ENCODE data around the gene MANSC1. TPM values are rescaled to one million over a fixed set of nuclear protein-coding genes. Genes with fewer than 3 reads are reported as not detected.

MANSC1 gene
- total RNA-seq, 1 experiment from 2014 or later, result 0.94 TPM

DNA sequence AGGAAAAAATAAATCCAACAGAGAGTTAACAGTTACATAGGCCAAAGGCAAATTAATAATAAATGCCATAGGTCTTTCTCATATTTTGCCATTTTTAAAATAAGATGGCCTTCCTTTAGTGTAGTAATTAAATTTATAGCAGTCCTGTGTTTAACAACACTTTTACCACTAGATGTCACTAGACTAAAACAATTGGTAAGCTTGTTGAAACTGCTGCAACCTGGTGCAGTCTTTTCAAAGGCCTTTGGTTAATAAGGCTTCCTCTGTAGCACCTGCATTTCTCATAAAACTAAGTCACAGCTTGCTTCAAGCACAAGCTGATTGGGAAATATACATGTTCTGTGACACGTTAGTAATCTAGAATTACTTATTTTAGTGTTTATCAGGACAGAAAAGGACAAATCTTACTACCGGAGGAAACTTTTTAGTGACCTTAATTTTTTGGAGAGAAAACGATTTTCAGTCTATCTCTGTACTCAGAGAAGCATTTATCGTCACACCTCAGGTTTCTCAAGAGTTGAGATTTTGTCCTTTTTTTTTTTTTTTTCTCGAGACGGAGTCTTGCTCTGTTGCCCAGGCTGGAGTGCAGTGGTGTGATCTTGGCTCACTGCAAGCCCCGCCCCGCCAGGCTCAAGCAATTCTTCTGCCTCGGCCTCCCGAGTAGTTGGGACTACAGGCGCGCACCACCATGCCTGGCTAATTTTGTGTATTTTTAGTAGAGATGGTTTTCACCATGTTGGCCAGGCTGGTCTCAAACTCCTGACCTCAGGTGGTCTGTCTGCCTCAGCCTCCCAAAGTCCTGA lies 26.8 kb upstream of the MANSC1 start:
- H3K27me3 ChIP-seq (ENCODE audit: control insufficient read depth, insufficient read depth, low read length), result no peaks in the 10 kb centered on the region

DNA sequence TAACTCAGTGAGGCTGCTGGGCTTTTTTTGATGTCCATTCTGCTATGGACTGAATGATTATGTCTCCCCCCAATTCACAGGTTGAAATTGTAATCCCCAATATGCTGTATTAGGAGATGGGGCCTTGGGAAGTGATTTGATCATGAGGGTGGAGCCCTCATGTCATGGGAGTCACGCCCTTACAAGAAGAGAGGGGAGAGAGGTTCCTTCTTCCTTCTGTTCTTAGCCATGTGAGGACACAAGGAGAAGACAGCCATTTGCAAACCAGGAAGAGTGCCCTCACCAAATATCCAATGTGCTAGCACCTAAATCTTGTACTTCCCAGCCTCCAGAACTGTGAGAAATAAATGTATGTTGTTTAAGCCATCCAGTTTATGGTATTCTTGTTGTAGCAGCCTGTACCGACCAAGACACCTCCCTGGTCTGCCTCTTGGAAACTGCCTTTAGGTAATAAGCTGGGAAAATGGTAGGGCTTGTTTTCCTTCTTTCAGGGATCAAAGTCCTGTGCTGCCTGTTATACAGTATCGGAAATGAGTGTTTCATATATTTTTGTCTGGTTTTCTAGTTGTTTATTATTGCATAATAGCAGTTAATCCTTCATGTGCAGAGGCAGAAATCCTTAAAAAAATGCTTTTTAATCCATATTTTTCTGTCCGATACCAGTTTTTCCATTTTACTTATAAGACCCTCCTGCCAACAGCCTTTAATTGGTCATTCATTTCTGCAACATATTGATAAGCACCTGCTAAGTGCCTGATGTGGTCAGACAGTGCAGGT lies 23.1 kb upstream of the MANSC1 start:
- Histone ChIP-seq H3K4me3 (ENCODE audit: insufficient read depth, low read depth, low read length) (no peak overlapping the region), H3K27me3 (ENCODE audit: control insufficient read depth, insufficient read depth, low read length) (no peaks in the 10 kb centered on the region), H3K36me3 (replicated peaks; ENCODE audit: control insufficient read depth, insufficient read depth, low read length) (no peaks in the 10 kb centered on the region)
- DNase-seq, result no peak

More for the DNA sequence above, 26.8 kb upstream of the MANSC1 start:
- Histone ChIP-seq H3K36me3 (replicated peaks; ENCODE audit: control insufficient read depth, insufficient read depth, low read length) (no peaks in the 10 kb centered on the region), H3K4me3 (ENCODE audit: insufficient read depth, low read depth, low read length) (no peak overlapping the region)
- peak; percentile 51 for DNase-seq

GRCh38 chr12:12367482-12367998 lies 17.5 kb upstream of the MANSC1 start:
- Histone ChIP-seq H3K4me3 (ENCODE audit: insufficient read depth, low read depth, low read length) (no peak overlapping the region), H3K27me3 (ENCODE audit: control insufficient read depth, insufficient read depth, low read length) (no peaks in the 10 kb centered on the region), H3K36me3 (replicated peaks; ENCODE audit: control insufficient read depth, insufficient read depth, low read length) (no peaks in the 10 kb centered on the region)
- no peak for DNase-seq

DNA sequence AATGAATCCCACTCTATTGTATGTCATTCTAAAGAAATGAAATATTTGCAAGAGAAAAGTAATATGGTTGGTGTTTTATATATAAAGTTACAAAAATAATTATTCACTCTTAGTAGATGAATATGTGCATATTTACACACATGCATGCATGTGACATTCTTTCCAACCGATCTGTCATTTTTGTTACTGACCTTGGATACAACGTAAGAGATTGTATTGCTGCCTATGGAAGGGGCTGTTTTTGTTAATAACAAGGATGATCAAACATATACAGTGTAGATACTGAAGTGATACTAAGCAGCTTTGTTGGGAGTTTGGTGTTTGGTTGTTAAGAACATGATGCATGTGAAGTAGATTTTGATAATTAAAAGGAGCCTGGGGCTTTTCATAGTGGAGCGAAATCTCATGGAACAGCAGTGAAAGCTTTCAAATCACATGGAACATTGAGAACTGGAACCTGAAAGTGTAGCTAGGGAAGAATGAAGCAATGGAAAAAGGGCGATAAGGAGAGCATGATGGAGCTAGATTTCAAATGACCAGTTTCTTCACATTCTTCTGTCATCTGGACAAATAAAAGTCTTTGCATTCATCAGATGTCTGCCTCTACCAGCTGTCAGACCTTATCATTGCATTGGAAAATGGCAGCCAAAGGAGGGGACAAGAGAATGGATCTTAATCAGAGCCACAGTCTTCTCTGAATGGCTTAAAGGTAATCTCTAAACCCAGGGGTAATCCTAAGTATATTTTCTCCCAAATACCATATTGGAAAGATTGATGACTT lies 16.8 kb upstream of the MANSC1 start:
- Histone ChIP-seq H3K27me3 (ENCODE audit: control insufficient read depth, insufficient read depth, low read length) (no peaks in the 10 kb centered on the region), H3K36me3 (replicated peaks; ENCODE audit: control insufficient read depth, insufficient read depth, low read length) (no peaks in the 10 kb centered on the region), H3K4me3 (ENCODE audit: insufficient read depth, low read depth, low read length) (no peak overlapping the region)
- DNase-seq, result no peak

DNA sequence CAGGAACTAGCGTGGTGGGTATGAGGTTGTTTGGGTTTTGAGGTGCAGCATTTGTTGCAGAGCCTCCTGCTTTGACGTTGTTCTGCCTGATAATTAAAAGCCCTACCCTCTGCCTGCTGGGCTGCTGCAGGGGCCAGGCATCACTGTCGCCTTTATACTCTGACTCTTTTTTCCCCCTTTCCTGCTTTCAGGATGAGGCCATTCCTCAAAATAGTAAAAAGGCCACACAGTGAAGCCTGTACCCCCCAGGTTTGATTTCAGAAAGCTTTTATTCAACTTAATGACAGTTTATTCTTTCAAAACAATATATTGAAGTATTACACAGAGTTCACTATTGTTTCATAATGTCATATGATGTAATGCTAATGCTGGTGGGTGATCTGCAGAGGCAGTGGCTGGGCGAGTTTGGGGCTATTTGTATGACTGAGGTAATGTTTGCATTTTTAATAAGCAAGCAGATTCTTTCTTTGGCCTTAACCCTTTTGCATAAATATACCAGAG lies 15.9 kb upstream of the MANSC1 start:
- no peaks in the 10 kb centered on the region for H3K36me3 ChIP-seq (replicated peaks; ENCODE audit: control insufficient read depth, insufficient read depth, low read length)
- peak; percentile 32 for DNase-seq
- no peaks in the 10 kb centered on the region for H3K27me3 ChIP-seq (ENCODE audit: control insufficient read depth, insufficient read depth, low read length)
- no peak overlapping the region for H3K4me3 ChIP-seq (ENCODE audit: insufficient read depth, low read depth, low read length)

- DNase-seq, result no peak
- H3K27me3 ChIP-seq (ENCODE audit: control insufficient read depth, insufficient read depth, low read length), result no peaks in the 10 kb centered on the region
- H3K36me3 ChIP-seq (replicated peaks; ENCODE audit: control insufficient read depth, insufficient read depth, low read length), result no peaks in the 10 kb centered on the region
- H3K4me3 ChIP-seq (ENCODE audit: insufficient read depth, low read depth, low read length), result no peak overlapping the region
These were observed 15.4 kb upstream of the MANSC1 start for GRCh38 chr12:12365446-12365802.

GRCh38 chr12:12364787-12365445 lies 14.9 kb upstream of the MANSC1 start:
- Histone ChIP-seq H3K27me3 (ENCODE audit: control insufficient read depth, insufficient read depth, low read length) (no peaks in the 10 kb centered on the region), H3K4me3 (ENCODE audit: insufficient read depth, low read depth, low read length) (no peak overlapping the region), H3K36me3 (replicated peaks; ENCODE audit: control insufficient read depth, insufficient read depth, low read length) (no peaks in the 10 kb centered on the region)
- no peak for DNase-seq

GRCh38 chr12:12358528-12358927 lies 8.5 kb upstream of the MANSC1 start:
- DNase-seq, result no peak
- Histone ChIP-seq H3K27me3 (ENCODE audit: control insufficient read depth, insufficient read depth, low read length) (no peaks in the 10 kb centered on the region), H3K36me3 (replicated peaks; ENCODE audit: control insufficient read depth, insufficient read depth, low read length) (no peaks in the 10 kb centered on the region), H3K4me3 (ENCODE audit: insufficient read depth, low read depth, low read length) (no peak overlapping the region)

GRCh38 chr12:12357719-12358461 lies 7.8 kb upstream of the MANSC1 start:
- Histone ChIP-seq H3K4me3 (ENCODE audit: insufficient read depth, low read depth, low read length) (peak overlapping the region; percentile 92), H3K27me3 (ENCODE audit: control insufficient read depth, insufficient read depth, low read length) (no peaks in the 10 kb centered on the region), H3K36me3 (replicated peaks; ENCODE audit: control insufficient read depth, insufficient read depth, low read length) (no peaks in the 10 kb centered on the region)
- no peak for DNase-seq

GRCh38 chr12:12356896-12357718 lies 7.1 kb upstream of the MANSC1 start, which contains the start of gene BORCS5:
TSS of gene BORCS5 (plus strand) at chr12:12357078. CDS start at chr12:12357452, 374 bp downstream.
- peak; percentile 96 for DNase-seq
- peak within 1 kb of the TSS; percentile 92 for H3K4me3 ChIP-seq (ENCODE audit: insufficient read depth, low read depth, low read length)
- no peaks in the 10 kb centered on the region for H3K36me3 ChIP-seq (replicated peaks; ENCODE audit: control insufficient read depth, insufficient read depth, low read length)
- no peaks in the 10 kb centered on the region for H3K27me3 ChIP-seq (ENCODE audit: control insufficient read depth, insufficient read depth, low read length)

- DNase-seq, result no peak
- H3K36me3 ChIP-seq (replicated peaks; ENCODE audit: control insufficient read depth, insufficient read depth, low read length), result no peaks in the 10 kb centered on the region
- H3K27me3 ChIP-seq (ENCODE audit: control insufficient read depth, insufficient read depth, low read length), result no peaks in the 10 kb centered on the region
- peak overlapping the region; percentile 19 for H3K4me3 ChIP-seq (ENCODE audit: insufficient read depth, low read depth, low read length)
These were observed 6.4 kb upstream of the MANSC1 start for GRCh38 chr12:12356467-12356895.

- no peaks in the 10 kb centered on the region for H3K36me3 ChIP-seq (replicated peaks; ENCODE audit: control insufficient read depth, insufficient read depth, low read length)
These were observed 3.8 kb upstream of the MANSC1 start for GRCh38 chr12:12353807-12354206.

DNA sequence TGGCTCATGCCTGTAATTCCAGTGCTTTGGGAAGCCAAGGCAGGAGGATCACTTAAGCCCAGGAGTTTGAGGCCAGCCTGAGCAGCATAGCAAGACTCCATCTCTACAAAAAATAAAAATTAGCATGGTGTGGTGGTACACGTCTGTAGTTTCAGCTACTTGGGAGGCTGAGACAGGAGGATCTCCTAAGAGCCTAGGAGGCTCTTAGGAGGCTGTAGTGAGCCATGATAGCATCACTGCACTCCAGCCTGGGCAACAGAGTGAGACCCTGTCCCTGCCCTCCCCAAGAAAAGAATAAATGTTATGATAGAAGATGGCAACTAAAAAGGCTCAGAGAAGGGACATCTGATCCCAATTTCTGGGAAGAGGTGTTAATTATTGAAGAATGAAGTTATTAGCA lies 3.2 kb upstream of the MANSC1 start:
- DNase-seq, result no peak
- Histone ChIP-seq H3K27me3 (ENCODE audit: control insufficient read depth, insufficient read depth, low read length) (peaks cover 11% of the 10 kb centered on the region), H3K4me3 (ENCODE audit: insufficient read depth, low read depth, low read length) (no peak overlapping the region), H3K36me3 (replicated peaks; ENCODE audit: control insufficient read depth, insufficient read depth, low read length) (no peaks in the 10 kb centered on the region)

More at GRCh38 chr12:12353807-12354206, 3.8 kb upstream of the MANSC1 start:
- peaks cover 11% of the 10 kb centered on the region for H3K27me3 ChIP-seq (ENCODE audit: control insufficient read depth, insufficient read depth, low read length)
- DNase-seq, result no peak
- H3K4me3 ChIP-seq (ENCODE audit: insufficient read depth, low read depth, low read length), result no peak overlapping the region

Measured in H7 (cell line).